ENCODE results near the gene NCS1. TPM values are rescaled to one million over a fixed set of nuclear protein-coding genes. Genes with fewer than 3 reads are reported as not detected.

The NCS1 gene
- polyA plus RNA-seq, 3 donors, result not detected

DNA sequence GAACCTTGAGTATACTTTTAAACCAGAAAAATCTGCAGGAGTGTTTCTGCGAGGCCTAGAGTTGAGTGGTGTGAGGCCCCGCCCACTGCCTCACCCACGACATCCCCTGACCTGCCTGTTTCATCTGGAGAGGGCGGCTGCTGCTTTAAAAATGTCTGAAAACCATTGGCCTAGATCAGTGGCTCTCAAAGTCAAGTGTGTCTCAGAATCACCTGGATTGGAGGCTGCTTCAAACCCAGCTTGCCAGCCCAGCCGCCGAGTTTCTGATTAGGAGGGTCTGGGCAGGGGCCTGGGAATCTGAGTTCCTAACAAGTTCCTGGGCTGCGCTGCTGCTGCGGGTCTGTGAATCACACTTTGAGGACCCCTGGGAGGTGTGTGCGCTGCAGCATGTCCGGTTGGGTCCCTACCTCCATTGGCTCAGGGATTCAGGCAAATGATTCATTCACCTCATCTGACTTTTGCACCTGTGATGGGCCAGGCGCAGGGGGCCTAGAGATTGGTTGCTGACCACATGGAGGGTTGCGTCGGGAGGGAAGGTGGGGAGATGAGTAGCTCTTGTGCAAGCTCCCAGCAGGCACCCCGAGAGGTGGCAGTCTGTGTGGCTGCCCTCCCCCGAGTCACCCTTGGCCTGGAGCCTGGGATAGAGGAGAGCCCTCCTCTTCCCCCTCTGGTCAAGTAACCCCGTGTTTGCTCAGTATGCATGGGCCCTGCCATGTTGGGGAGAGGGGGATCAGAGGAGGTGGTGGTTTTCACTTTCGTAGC is 65.7 kb downstream of the NCS1 start:
- Mint-ChIP-seq H3K36me3 (no peaks in the 10 kb centered on the region), H3K4me3 (no peak overlapping the region), H3K9me3 (peaks cover 0 to 2% (median 0%) of the 10 kb centered on the region in 7 donors), H3K4me1 (peaks cover 16% of the 10 kb centered on the region), H3K27ac (peak overlapping the region in 1 of 7 donors; percentile 4), H3K27me3 (ENCODE audit: low read depth in 3 of 3) (peaks cover 2 to 6% (median 5%) of the 10 kb centered on the region in 3 donors)
- Histone ChIP-seq H3K27ac (ENCODE audit: low read depth in 1 of 2, low read length in 2 of 2) (no peak overlapping the region), H2AFZ (ENCODE audit: insufficient read depth, low read depth, low read length, poor library complexity, severe bottlenecking) (no peak overlapping the region), H3K9me3 (replicated peaks in 1 of 2; ENCODE audit: control insufficient read depth in 1 of 2, insufficient read depth in 1 of 2, low read length in 2 of 2) (no peaks in the 10 kb centered on the region), H3K4me2 (replicated peaks; ENCODE audit: extremely low read depth, low read length, poor library complexity, severe bottlenecking) (no peak overlapping the region), H3K27me3 (ENCODE audit: control insufficient read depth in 2 of 2, insufficient read depth in 2 of 2, low read length in 2 of 2) (no peaks in the 10 kb centered on the region), H3K79me2 (ENCODE audit: insufficient read depth, low read length) (no peaks in the 10 kb centered on the region), H3K36me3 (replicated peaks in 1 of 2; ENCODE audit: control insufficient read depth in 1 of 2, insufficient read depth in 2 of 2, low read length in 2 of 2) (no peaks in the 10 kb centered on the region), H3K4me1 (ENCODE audit: control insufficient read depth in 1 of 2, insufficient read depth in 2 of 2, low read length in 2 of 2) (peaks cover 5 to 13% of the 10 kb centered on the region in 2 donors), H3K9ac (ENCODE audit: insufficient read depth, low read length, poor library complexity, severe bottlenecking) (no peak overlapping the region), H3K4me3 (replicated peaks in 1 of 3; ENCODE audit: low read depth in 2 of 3, low read length in 3 of 3) (no peak overlapping the region), H4K20me1 (ENCODE audit: insufficient read depth, low read length) (no peaks in the 10 kb centered on the region)
- WGBS (ENCODE audit: insufficient coverage), result 94% methylated on average over 9 of the region's 17 CpGs
- no peak for TF ChIP-seq CTCF (IDR thresholded peaks at IDR 0.05)
- no peak for DNase-seq
- intact Hi-C loops (cut with micrococcal nuclease), result loop anchor here in 1 of 2 donors (10.0 kb wide), 1 partner anchor 353 kb away; no protein-coding TSS in a partner anchor

DNA sequence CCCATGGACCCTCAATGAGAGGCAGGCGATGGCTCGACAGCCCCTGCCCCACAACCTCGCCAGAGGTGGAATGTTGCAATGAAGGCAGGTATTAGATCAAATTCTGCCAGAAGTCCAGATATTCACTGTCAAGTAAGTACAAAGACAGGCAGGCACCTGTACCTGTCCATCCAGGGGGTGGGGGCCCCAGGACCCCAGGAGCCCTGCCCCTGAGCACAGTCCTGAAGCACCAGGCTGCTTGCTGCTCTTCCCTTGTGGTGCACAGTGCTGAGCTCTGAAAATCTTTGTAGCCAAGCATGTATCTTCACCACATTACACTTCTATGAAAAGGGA is 67.1 kb downstream of the NCS1 start:
- H3K79me2 ChIP-seq (ENCODE audit: insufficient read depth, low read length), result no peaks in the 10 kb centered on the region
- no peaks in the 10 kb centered on the region for H3K9me3 ChIP-seq (replicated peaks in 1 of 2; ENCODE audit: control insufficient read depth in 1 of 2, insufficient read depth in 1 of 2, low read length in 2 of 2)
- H3K27ac Mint-ChIP-seq, result no peak overlapping the region

More for the DNA sequence above, 67.1 kb downstream of the NCS1 start:
- H3K36me3 Mint-ChIP-seq, result no peaks in the 10 kb centered on the region
- Histone ChIP-seq H3K9ac (ENCODE audit: insufficient read depth, low read length, poor library complexity, severe bottlenecking) (no peak overlapping the region), H3K36me3 (replicated peaks in 1 of 2; ENCODE audit: control insufficient read depth in 1 of 2, insufficient read depth in 2 of 2, low read length in 2 of 2) (no peaks in the 10 kb centered on the region), H3K4me1 (ENCODE audit: control insufficient read depth in 1 of 2, insufficient read depth in 2 of 2, low read length in 2 of 2) (peaks cover 5 to 19% of the 10 kb centered on the region in 2 donors), H4K20me1 (ENCODE audit: insufficient read depth, low read length) (no peaks in the 10 kb centered on the region), H3K27ac (ENCODE audit: low read depth in 1 of 2, low read length in 2 of 2) (no peak overlapping the region), H2AFZ (ENCODE audit: insufficient read depth, low read depth, low read length, poor library complexity, severe bottlenecking) (no peak overlapping the region), H3K4me2 (replicated peaks; ENCODE audit: extremely low read depth, low read length, poor library complexity, severe bottlenecking) (no peak overlapping the region), H3K4me3 (replicated peaks in 1 of 3; ENCODE audit: low read depth in 2 of 3, low read length in 3 of 3) (no peak overlapping the region), H3K27me3 (ENCODE audit: control insufficient read depth in 2 of 2, insufficient read depth in 2 of 2, low read length in 2 of 2) (no peaks in the 10 kb centered on the region)
- H3K27me3 Mint-ChIP-seq (ENCODE audit: low read depth in 3 of 3), result peaks cover 2 to 7% (median 4%) of the 10 kb centered on the region in 3 donors
- H3K4me1 Mint-ChIP-seq, result peaks cover 18% of the 10 kb centered on the region
- no peak for TF ChIP-seq CTCF (IDR thresholded peaks at IDR 0.05)
- H3K4me3 Mint-ChIP-seq, result no peak overlapping the region
- intact Hi-C loops (cut with micrococcal nuclease), result loop anchor here in 1 of 2 donors (10.0 kb wide), 1 partner anchor 355 kb away; no protein-coding TSS in a partner anchor
- WGBS (ENCODE audit: insufficient coverage), result no CpG with 5 or more reads among the region's 3 CpGs
- peaks cover 0 to 2% (median 0%) of the 10 kb centered on the region in 7 donors for H3K9me3 Mint-ChIP-seq
- no peak for DNase-seq
